GM18505 (cell line): ENCODE results near the gene PXMP2.
"Not testable (repeated sequence)": the region's sequence is repeated elsewhere in the genome, so short reads cannot be mapped to it uniquely, and the experiment has no call there.

ENCODE experiments used
- ATAC-seq: cut with Tn5 transposase; IDR thresholded peaks from one replicate; pipeline ENCODE4 v1.9.1; 2021; ENCODE audit not compliant: unreplicated experiment
- POLR2A ChIP-seq: IDR thresholded peaks from 4 replicates; pipeline ENCODE4 v1.6.1; 2011; ENCODE audit warnings: borderline replicate concordance; ENCODE audit not compliant: insufficient read depth, insufficient read length; ENCODE audit errors: extremely low read depth

PXMP2 gene

DNA sequence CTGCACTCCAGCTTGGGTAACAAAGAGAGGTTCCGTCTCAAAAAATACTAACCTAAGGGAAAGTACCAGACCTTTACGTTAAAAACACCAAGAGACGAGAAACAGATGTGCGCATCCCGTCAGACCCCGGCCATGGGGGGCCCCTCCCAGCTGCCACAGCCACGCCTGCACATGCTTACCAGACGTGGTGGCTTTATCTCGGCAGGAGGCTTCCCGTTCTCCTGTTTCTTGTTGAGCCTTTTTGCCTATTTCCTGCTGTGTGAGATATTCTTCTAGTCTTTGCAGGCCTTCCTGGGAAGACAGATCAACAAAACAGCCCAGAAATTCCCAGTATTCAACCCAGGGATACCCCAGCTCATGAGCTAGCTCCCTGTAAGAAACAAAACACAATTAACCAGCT is 46.8 kb downstream of the PXMP2 start:
- ATAC-seq = no peak

GRCh38 chr12:132735496-132735895 is 48.1 kb downstream of the PXMP2 start:
- no peak for TF ChIP-seq POLR2A
- ATAC-seq = no peak

More for the DNA sequence above, 46.8 kb downstream of the PXMP2 start:
- TF ChIP-seq POLR2A = no peak

DNA sequence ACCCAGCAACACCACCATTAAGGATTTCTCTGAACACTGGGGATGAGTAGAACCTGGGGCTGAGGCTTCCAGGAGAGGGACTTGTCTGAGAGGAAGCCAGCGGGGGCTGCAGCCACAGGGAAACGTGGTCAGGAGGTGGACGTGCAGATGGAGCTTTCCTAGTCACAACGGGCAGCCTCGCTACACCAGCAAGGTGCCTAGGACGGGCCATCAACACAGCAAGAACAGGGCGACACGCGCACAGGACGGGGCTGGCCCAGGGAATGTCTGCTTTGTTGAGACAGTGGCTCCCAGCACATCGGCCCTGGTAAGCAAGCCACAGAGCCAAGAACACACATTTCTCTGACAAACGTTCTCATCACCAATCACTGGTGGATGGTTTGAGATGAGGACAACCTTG is 49.0 kb downstream of the PXMP2 start:
- no peak for ATAC-seq
- TF ChIP-seq POLR2A = no peak

GRCh38 chr12:132736913-132737312 is 49.5 kb downstream of the PXMP2 start:
- no peak for TF ChIP-seq POLR2A
- ATAC-seq = no peak

- TF ChIP-seq POLR2A = no peak
- no peak for ATAC-seq
Observed at GRCh38 chr12:132739600-132740312, 52.4 kb downstream of the PXMP2 start.

DNA sequence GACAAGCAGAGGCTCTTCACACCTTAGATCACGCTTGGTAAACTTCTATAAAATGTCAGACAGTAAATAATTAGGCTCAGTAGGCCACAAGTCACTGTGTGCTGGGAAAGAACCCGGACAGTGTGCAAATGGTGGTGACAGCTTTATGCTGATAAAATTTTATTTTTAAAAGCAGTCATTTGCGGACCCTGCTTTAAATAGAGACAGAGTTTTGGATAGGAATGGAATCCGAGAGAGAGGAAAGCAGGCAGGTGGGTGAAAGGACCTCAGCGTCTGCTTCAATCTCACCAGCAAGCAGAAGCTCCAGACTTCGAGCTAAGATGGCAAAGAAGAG is 52.9 kb downstream of the PXMP2 start:
- no peak for TF ChIP-seq POLR2A
- ATAC-seq = no peak

DNA sequence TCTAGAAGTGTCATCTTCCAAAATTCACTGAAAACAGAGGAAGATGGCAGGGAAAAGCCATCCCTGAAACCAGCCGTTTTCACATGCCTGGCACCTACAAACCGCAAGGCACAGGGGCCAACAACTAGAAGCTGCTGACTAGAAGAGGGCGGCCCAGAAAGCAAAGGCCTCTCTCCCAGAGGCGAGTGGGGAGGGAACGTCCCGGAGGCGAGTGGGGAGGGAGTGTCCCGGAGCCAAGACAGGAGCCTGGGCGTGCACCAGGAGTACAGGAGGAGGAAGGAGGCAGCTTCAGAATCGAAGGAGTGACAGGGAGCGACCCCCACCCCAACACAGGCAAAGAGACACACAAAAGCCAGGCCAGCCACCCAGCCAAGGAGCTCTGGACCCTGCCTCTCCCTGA is 53.3 kb downstream of the PXMP2 start:
- TF ChIP-seq POLR2A = no peak

DNA sequence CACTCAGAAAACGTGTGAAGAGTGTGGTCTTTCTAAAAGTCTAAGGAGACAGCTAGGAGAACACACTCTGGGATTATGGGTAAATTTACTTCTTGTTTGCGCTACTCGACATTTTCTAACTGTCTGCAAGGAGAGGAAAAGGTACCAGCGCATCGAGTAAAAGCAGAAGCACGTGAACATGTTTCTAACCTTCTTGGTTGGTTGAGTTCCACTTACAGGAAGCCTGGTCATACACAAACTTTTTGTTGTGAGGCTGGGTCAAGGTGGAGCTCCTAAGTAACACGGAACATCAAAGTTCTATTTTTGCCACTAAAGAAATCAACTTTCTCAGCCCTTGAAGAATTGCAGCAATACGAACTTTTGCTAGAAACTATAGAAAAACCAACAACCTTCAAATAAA is 54.2 kb downstream of the PXMP2 start:
- no peak for ATAC-seq
- no peak for TF ChIP-seq POLR2A

More for the DNA sequence above, 53.3 kb downstream of the PXMP2 start:
- ATAC-seq = no peak

DNA sequence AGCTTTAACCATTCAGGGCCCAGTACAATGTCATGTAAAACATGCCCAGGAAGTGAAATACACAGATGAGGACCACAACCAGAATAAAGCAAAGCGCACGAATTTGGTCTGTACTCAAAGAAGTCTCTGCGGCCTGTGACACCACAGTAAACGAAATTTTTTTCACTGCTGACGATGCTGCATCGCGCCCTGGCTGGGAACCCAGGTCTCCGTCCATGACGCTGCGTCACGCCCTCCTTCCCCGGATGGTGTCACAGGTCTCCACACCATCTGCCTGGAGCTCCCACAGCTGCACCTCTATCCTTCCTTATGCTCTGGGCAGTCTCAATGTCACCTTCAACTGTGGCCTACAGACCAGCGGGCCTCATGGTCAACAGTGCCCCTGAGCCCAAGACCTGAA is 56.4 kb downstream of the PXMP2 start:
- TF ChIP-seq POLR2A = no peak
- ATAC-seq = no peak

DNA sequence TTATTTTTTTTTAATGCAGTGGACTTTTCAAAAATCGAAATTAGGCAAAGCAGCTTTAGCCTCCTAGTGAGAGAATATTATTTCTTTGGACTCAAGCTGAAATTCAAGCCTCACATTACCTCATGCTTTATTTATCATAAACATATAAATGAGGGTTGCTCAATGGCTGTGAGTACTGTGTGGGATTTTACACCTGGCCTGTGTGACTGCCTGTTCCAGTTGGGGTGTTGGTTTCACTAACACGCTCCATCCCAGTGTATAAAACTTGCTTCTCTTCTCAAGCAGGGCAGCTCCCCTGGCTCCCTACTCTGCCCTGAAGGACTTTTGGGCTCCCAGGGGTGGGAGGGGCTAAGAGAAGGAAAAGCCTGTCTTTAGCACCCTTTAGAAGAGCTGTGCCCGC is 59.2 kb downstream of the PXMP2 start:
- no peak for TF ChIP-seq POLR2A
- no peak for ATAC-seq

GRCh38 chr12:132747395-132747794 is 60.0 kb downstream of the PXMP2 start:
- TF ChIP-seq POLR2A = no peak
- no peak for ATAC-seq

DNA sequence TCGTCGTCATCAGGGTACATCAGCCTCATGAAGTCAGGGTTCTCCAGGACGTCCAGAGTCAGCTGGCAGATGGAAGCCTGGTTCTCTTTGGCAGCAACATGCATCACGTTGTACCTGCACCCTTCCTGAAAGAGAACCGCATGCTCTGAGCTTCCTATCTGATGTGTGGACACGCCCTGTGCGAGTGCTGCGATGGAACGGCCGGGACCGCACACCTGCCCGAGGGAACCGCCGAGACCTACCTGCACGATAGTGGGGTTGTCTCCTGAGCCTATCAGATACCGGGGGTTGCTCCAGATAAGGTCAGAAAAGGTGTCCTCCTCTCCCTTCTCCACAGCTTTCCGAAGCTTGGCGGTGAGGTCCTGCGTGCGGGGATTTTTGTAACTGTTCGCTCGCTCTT is 60.5 kb downstream of the PXMP2 start:
- TF ChIP-seq POLR2A = no peak
- no peak for ATAC-seq

- ATAC-seq = no peak
- TF ChIP-seq POLR2A = no peak
Observed at GRCh38 chr12:132748319-132748718, 60.9 kb downstream of the PXMP2 start.

GRCh38 chr12:132753670-132754069 is 66.3 kb downstream of the PXMP2 start:
- ATAC-seq = not testable (repeated sequence)
